SK-N-SH (cell line): ENCODE data around the gene SH3PXD2B. TPM values are rescaled to one million over a fixed set of nuclear protein-coding genes. Genes with fewer than 3 reads are reported as not detected.

Source experiments
- CTCF ChIA-PET: fragments of 300-600, 350-600 bp; formaldehyde crosslinking; extraction: SDS; loops from one replicate; lab custom pipeline; 2021; lab: Yijun Ruan, JAX
- POLR2A ChIA-PET: fragments of 350-600 bp; sonication (Branson Sonifier 250); formaldehyde crosslinking; extraction: SDS; loops from one replicate; lab custom pipeline; 2020; ENCODE audit warnings: antibody characterized with exemption, inconsistent platforms; lab: Yijun Ruan, JAX
- DNase-seq: peaks from one replicate; pipeline ENCODE4 v3.0.0; 2012
- H2AFZ ChIP-seq: fragments of 200-600 bp; sonication (generic); 2 replicates; pipeline ENCODE4 v1.8.1; 2016; ENCODE audit warnings: antibody characterized with exemption, mild to moderate bottlenecking, low read depth
- H3F3A ChIP-seq: fragments of 200-600 bp; sonication (generic); replicated peaks from 2 replicates; pipeline ENCODE3; 2016; ENCODE audit warnings: antibody characterized with exemption, mild to moderate bottlenecking; ENCODE audit not compliant: insufficient read depth
- H3K27ac ChIP-seq, 2 experiments: fragments of 200-500 bp in 1 of 2; fragments of 200-600 bp in 1 of 2; sonication (Bioruptor generic) in 1 of 2; sonication (generic), shearing (Covaris generic) in 1 of 2; 2 replicates each; pipeline versions ENCODE4 v1.5.1 to v1.6.1; 2014 to 2016; ENCODE audit warnings: low read depth in 2 of 2, inconsistent platforms in 1 of 2, low read length in 1 of 2, mild to moderate bottlenecking in 1 of 2, mixed read lengths in 1 of 2
- H3K27me3 ChIP-seq: fragments of 200-600 bp; sonication (generic), shearing (Covaris generic); 2 replicates; pipeline ENCODE4 v1.6.1; 2016; ENCODE audit warnings: mixed run types; ENCODE audit not compliant: insufficient read depth
- H3K36me3 ChIP-seq, 2 experiments: fragments of 200-500 bp in 1 of 2; fragments of 200-600 bp in 1 of 2; sonication (Bioruptor generic) in 1 of 2; sonication (generic) in 1 of 2; replicated peaks in 1 of 2; 2 replicates each; pipeline versions ENCODE3 to v1.5.1; 2014 to 2016; ENCODE audit warnings: low read length in 1 of 2, mild to moderate bottlenecking in 1 of 2; ENCODE audit not compliant: insufficient read depth in 2 of 2, control insufficient read depth in 1 of 2
- H3K4me1 ChIP-seq, 2 experiments: fragments of 200-500 bp in 1 of 2; fragments of 200-600 bp in 1 of 2; sonication (Bioruptor generic) in 1 of 2; sonication (generic), shearing (Covaris generic) in 1 of 2; 2 replicates each; pipeline versions ENCODE4 v1.5.1 to v1.6.1; 2014 to 2016; ENCODE audit warnings: low read depth in 1 of 2, low read length in 1 of 2, mixed run types in 1 of 2; ENCODE audit not compliant: insufficient read depth in 2 of 2, control insufficient read depth in 1 of 2
- H3K4me2 ChIP-seq: fragments of 200-600 bp; sonication (generic), shearing (Covaris generic); 2 replicates; pipeline ENCODE4 v1.6.1; 2017; ENCODE audit warnings: mixed run types
- H3K4me3 ChIP-seq, 2 experiments: fragments of 200-500 bp in 1 of 2; fragments of 200-600 bp in 1 of 2; sonication (Bioruptor generic) in 1 of 2; sonication (generic), shearing (Covaris generic) in 1 of 2; 2 replicates each; pipeline versions ENCODE4 v1.5.1 to v1.8.1; 2014 to 2016; ENCODE audit warnings: low read depth in 2 of 2, inconsistent platforms in 1 of 2, low read length in 1 of 2, mild to moderate bottlenecking in 1 of 2, mixed read lengths in 1 of 2, moderate library complexity in 1 of 2
- H3K79me2 ChIP-seq: fragments of 200-600 bp; sonication (generic); 2 replicates; pipeline ENCODE4 v1.8.1; 2017; ENCODE audit warnings: mild to moderate bottlenecking; ENCODE audit not compliant: insufficient read depth
- H3K9ac ChIP-seq: fragments of 200-600 bp; sonication (generic); 2 replicates; pipeline ENCODE4 v1.6.1; 2017; ENCODE audit warnings: mixed run types
- H3K9me2 ChIP-seq: fragments of 200-600 bp; sonication (generic); 2 replicates; pipeline ENCODE4 v1.6.1; 2017; ENCODE audit warnings: mixed run types
- H3K9me3 ChIP-seq: fragments of 200-600 bp; sonication (generic); 2 replicates; pipeline ENCODE4 v1.6.1; 2017; ENCODE audit warnings: mixed run types, mild to moderate bottlenecking, moderate library complexity
- H4K20me1 ChIP-seq: fragments of 200-600 bp; sonication (generic); 2 replicates; pipeline ENCODE4 v1.6.1; 2017; ENCODE audit warnings: mild to moderate bottlenecking, mixed run types; ENCODE audit not compliant: insufficient read depth
- CHD2 ChIP-seq: fragments of 150-350 bp; IDR thresholded peaks from 2 replicates; pipeline ENCODE4 v1.6.1; 2018; ENCODE audit warnings: low read length; ENCODE audit not compliant: partially characterized antibody
- ELF1 ChIP-seq: IDR thresholded peaks from 2 replicates; pipeline ENCODE4 v1.4.0; 2012
- EP300 ChIP-seq, 2 experiments: IDR thresholded peaks; 2 replicates each; pipeline versions ENCODE4 v1.4.0 to v1.6.1; 2012; ENCODE audit warnings: borderline replicate concordance in 1 of 2, low read depth in 1 of 2, low read length in 1 of 2
- FOSL2 ChIP-seq: IDR thresholded peaks from 2 replicates; pipeline ENCODE4 v1.4.0; 2012; ENCODE audit warnings: low read depth, mild to moderate bottlenecking, moderate library complexity, borderline replicate concordance
- FOXM1 ChIP-seq: IDR thresholded peaks from 2 replicates; pipeline ENCODE4 v1.4.0; 2012; ENCODE audit warnings: low read depth, mild to moderate bottlenecking
- GABPA ChIP-seq: IDR thresholded peaks from 2 replicates; pipeline ENCODE4 v1.4.0; 2012; ENCODE audit warnings: low read depth, mild to moderate bottlenecking
- JUND ChIP-seq: IDR thresholded peaks from 2 replicates; pipeline ENCODE4 v1.4.0; 2012
- MAX ChIP-seq: IDR thresholded peaks from 2 replicates; pipeline ENCODE4 v1.4.0; 2012; ENCODE audit warnings: low read depth
- MEF2A ChIP-seq: IDR thresholded peaks from 2 replicates; pipeline ENCODE4 v1.4.0; 2012; ENCODE audit warnings: low read depth, borderline replicate concordance
- NRF1 ChIP-seq: IDR thresholded peaks from 2 replicates; pipeline ENCODE4 v1.6.1; 2012; ENCODE audit warnings: low read depth, mild to moderate bottlenecking, low read length
- POLR2AphosphoS5 ChIP-seq: IDR thresholded peaks from 2 replicates; pipeline ENCODE4 v1.6.1; 2012; ENCODE audit warnings: low read depth, low read length
- RAD21 ChIP-seq: IDR thresholded peaks from 2 replicates; pipeline ENCODE4 v1.6.1; 2012; ENCODE audit warnings: mild to moderate bottlenecking, low read length
- RXRA ChIP-seq: IDR thresholded peaks from 2 replicates; pipeline ENCODE4 v1.4.0; 2012; ENCODE audit warnings: low read depth, mild to moderate bottlenecking, borderline replicate concordance
- SIN3A ChIP-seq: IDR thresholded peaks from 2 replicates; pipeline ENCODE4 v1.6.1; 2012; ENCODE audit warnings: low read depth, mild to moderate bottlenecking, low read length, moderate library complexity, borderline replicate concordance
- SMC3 ChIP-seq: IDR thresholded peaks from 2 replicates; pipeline ENCODE4 v1.6.1; 2012; ENCODE audit warnings: low read depth, low read length, improper control_type of control experiment
- TAF1 ChIP-seq: IDR thresholded peaks from 2 replicates; pipeline ENCODE4 v1.6.1; 2012; ENCODE audit warnings: low read depth, mild to moderate bottlenecking, low read length, moderate library complexity, borderline replicate concordance
- TCF12 ChIP-seq: IDR thresholded peaks from 2 replicates; pipeline ENCODE4 v1.4.0; 2012
- USF2 ChIP-seq: fragments of 150-350 bp; IDR thresholded peaks from 2 replicates; pipeline ENCODE4 v1.6.1; 2017; ENCODE audit warnings: antibody characterized with exemption, low read length, low read depth, borderline replicate concordance
- YY1 ChIP-seq: IDR thresholded peaks from 2 replicates; pipeline ENCODE4 v1.4.0; 2012; ENCODE audit warnings: low read depth, mild to moderate bottlenecking
- WGBS: methylation state at CpG from one replicate; pipeline ENCODE4 v1.1.6; 2017; ENCODE audit warnings: low lambda C conversion rate; 5-methylcytosine and 5-hydroxymethylcytosine counted together
- polyA plus RNA-seq, 3 experiments: library from polyadenylated mRNA; depleted of rRNA; stranded (reverse); fragments of >200 nt; gene quantifications; 2 replicates each; pipeline ENCODE4 v1.2.3, GENCODE V29; 2012
- TF ChIP-seq, protein P1 (sequence below): fragments of 150-350 bp; IDR thresholded peaks from 2 replicates; pipeline ENCODE4 v1.6.1; 2016; ENCODE audit warnings: mild to moderate bottlenecking, low read depth, low read length

SH3PXD2B gene
- polyA plus RNA-seq, 1 of the 3 experiments (the other 2 are of a cell fraction) = 15.0 TPM

- peak overlapping the region; percentile 27; the same call in 1 of the 2 replicates for H3K4me2 ChIP-seq
- CTCF ChIA-PET = interaction anchor here (1.7 to 3.7 kb wide), 2 partner anchors 8 to 273 kb away, joined by 5 to 21 read pairs; no protein-coding TSS in a partner anchor
- H3K9me2 ChIP-seq = no peaks in the 10 kb centered on the region
- H3K4me1 ChIP-seq = peaks cover 15 to 47% of the 10 kb centered on the region in 2 experiments; a peak in 3 of 4 replicates
- H3K36me3 ChIP-seq = peaks cover 0 to 4% of the 10 kb centered on the region in 2 experiments
- peaks cover 8% of the 10 kb centered on the region for H3F3A ChIP-seq
- no peak for TF ChIP-seq POLR2AphosphoS5
- TF ChIP-seq, protein P1, sequence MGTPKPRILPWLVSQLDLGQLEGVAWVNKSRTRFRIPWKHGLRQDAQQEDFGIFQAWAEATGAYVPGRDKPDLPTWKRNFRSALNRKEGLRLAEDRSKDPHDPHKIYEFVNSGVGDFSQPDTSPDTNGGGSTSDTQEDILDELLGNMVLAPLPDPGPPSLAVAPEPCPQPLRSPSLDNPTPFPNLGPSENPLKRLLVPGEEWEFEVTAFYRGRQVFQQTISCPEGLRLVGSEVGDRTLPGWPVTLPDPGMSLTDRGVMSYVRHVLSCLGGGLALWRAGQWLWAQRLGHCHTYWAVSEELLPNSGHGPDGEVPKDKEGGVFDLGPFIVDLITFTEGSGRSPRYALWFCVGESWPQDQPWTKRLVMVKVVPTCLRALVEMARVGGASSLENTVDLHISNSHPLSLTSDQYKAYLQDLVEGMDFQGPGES = no peak
- TF ChIP-seq TAF1 = no peak
- no peak for TF ChIP-seq MAX
- no peak for TF ChIP-seq RXRA
- TF ChIP-seq FOSL2 = no peak
- TF ChIP-seq JUND = no peak
- TF ChIP-seq RAD21 = no peak
- no peak for TF ChIP-seq SIN3A
- TF ChIP-seq ELF1 = no peak
- no peak for TF ChIP-seq YY1
- TF ChIP-seq GABPA = no peak
- TF ChIP-seq FOXM1 = no peak
- no peak for TF ChIP-seq USF2
- no peak for TF ChIP-seq CHD2
- TF ChIP-seq MEF2A = no peak
- no peak for TF ChIP-seq SMC3
- TF ChIP-seq TCF12 = no peak
- TF ChIP-seq NRF1 = no peak
- no peak for TF ChIP-seq EP300 (IDR thresholded peaks at IDR 0.05; ENCODE audit: borderline replicate concordance in 1 of 2, low read depth in 1 of 2, low read length in 1 of 2)
- TF ChIP-seq, all 33 proteins: peak for 0
- POLR2A ChIA-PET = no interaction called here
- Histone ChIP-seq H4K20me1 (peaks cover 100% of the 10 kb centered on the region), H3K27ac (peak overlapping the region in 1 of 2 experiments; percentile 33; a peak in 1 of 4 replicates), H3K4me3 (no peak overlapping the region), H3K79me2 (peaks cover 100% of the 10 kb centered on the region), H2AFZ (no peak overlapping the region), H3K27me3 (no peaks in the 10 kb centered on the region), H3K9ac (no peak overlapping the region), H3K9me3 (no peaks in the 10 kb centered on the region)
- WGBS = 95% methylated on average over 4 of the region's 4 CpGs
- DNase-seq = no peak
Measured at GRCh38 chr5:172444110-172444510, 10.2 kb downstream of the SH3PXD2B start.
